Small intestine (tissue), 7 donors: Measurements from ENCODE around the gene COL27A1. TPM values are rescaled to one million over a fixed set of nuclear protein-coding genes. Genes with fewer than 3 reads are reported as not detected.

ENCODE experiments used
- DNase-seq, 2 donors: peaks; one replicate each; pipeline versions ENCODE4 v3.0.0 to v3.0.0-alpha.2; 2013
- FAIRE-seq: peaks from 2 replicates; lab custom pipeline; 2012; peaks lifted over from hg19 to GRCh38; lab: Jason Lieb, UNC
- H3K27ac ChIP-seq, 3 donors: one replicate each; pipeline ENCODE4 v1.5.1; 2013; ENCODE audit warnings: low read length in 2 of 3, mild to moderate bottlenecking in 2 of 3, control low read depth in 1 of 3, inconsistent platforms in 1 of 3, low read depth in 1 of 3, moderate library complexity in 1 of 3
- H3K27me3 ChIP-seq, 3 donors: one replicate each; pipeline ENCODE4 v1.6.1; 2013; ENCODE audit warnings: low read length in 3 of 3, inconsistent platforms in 1 of 3; ENCODE audit not compliant: control insufficient read depth in 3 of 3, insufficient read depth in 3 of 3
- H3K36me3 ChIP-seq, 3 donors: one replicate each; pipeline ENCODE4 v1.6.1; 2013; ENCODE audit warnings: low read length in 3 of 3, inconsistent platforms in 1 of 3, low read depth in 1 of 3, mild to moderate bottlenecking in 1 of 3, moderate library complexity in 1 of 3; ENCODE audit not compliant: control insufficient read depth in 3 of 3, insufficient read depth in 2 of 3
- H3K4me1 ChIP-seq, 3 donors: one replicate each; pipeline ENCODE4 v1.6.1; 2013; ENCODE audit warnings: low read length in 2 of 3, inconsistent platforms in 1 of 3, low read depth in 1 of 3, mild to moderate bottlenecking in 1 of 3, moderate library complexity in 1 of 3; ENCODE audit not compliant: control insufficient read depth in 3 of 3, insufficient read depth in 2 of 3
- H3K4me3 ChIP-seq, 3 donors: one replicate each; pipeline ENCODE4 v1.5.1; 2013; ENCODE audit warnings: low read length in 3 of 3, control low read depth in 1 of 3, inconsistent platforms in 1 of 3, low read depth in 1 of 3, mild to moderate bottlenecking in 1 of 3, moderate library complexity in 1 of 3
- H3K9me3 ChIP-seq, 2 donors: one replicate each; pipeline ENCODE4 v1.6.1; 2013; ENCODE audit warnings: low read depth in 1 of 2, low read length in 1 of 2; ENCODE audit not compliant: control insufficient read depth in 2 of 2, insufficient read depth in 1 of 2
- WGBS, 3 donors: extraction: QIAGEN DNeasy Blood & Tissue Kit; methylation state at CpG; one replicate each; pipeline ENCODE4 v1.1.7; 2013; 5-methylcytosine and 5-hydroxymethylcytosine counted together
- polyA plus RNA-seq, 4 donors: library from polyadenylated mRNA; stranded (reverse) in 3 of 4; unstranded in 1 of 4; fragments of 200-250 nt in 3 of 4; fragments of 120-200 nt in 1 of 4; gene quantifications; one replicate each; pipeline versions ENCODE4 v1.2.1 to v1.2.3, GENCODE V29; 2013
- donor health status: healthy with polysubstance abuse.
- donor health status: control.
- donor health status: control.
- donor health status: Bipolar disorder and iron deficiency.
- donor health status: healthy.

Gene COL27A1
- polyA plus RNA-seq, 4 donors: 0.45 to 123 (median 1.8) TPM

- H3K9me3 ChIP-seq: peaks cover 0 to 4% of the 10 kb centered on the region in 2 donors
- H3K4me3 ChIP-seq: no peak overlapping the region
- peaks cover 0 to 62% (median 0%) of the 10 kb centered on the region in 3 donors for H3K36me3 ChIP-seq
- H3K27ac ChIP-seq: no peak overlapping the region
- H3K27me3 ChIP-seq: no peaks in the 10 kb centered on the region
- FAIRE-seq (no peak), DNase-seq (no peak)
- H3K4me1 ChIP-seq: no peaks in the 10 kb centered on the region
- 100% methylated on average over 1 of the region's 1 CpG for WGBS, 3 donors
Measured at GRCh38 chr9:114192539-114192938, 37.2 kb downstream of the COL27A1 start.

GRCh38 chr9:114193090-114193489 is 37.8 kb downstream of the COL27A1 start:
- H3K27ac ChIP-seq: no peak overlapping the region
- no peak for FAIRE-seq
- H3K27me3 ChIP-seq: no peaks in the 10 kb centered on the region
- H3K4me3 ChIP-seq: no peak overlapping the region
- no peak for DNase-seq
- H3K9me3 ChIP-seq: peaks cover 0 to 4% of the 10 kb centered on the region in 2 donors
- no peaks in the 10 kb centered on the region for H3K4me1 ChIP-seq
- H3K36me3 ChIP-seq: peaks cover 0 to 66% (median 0%) of the 10 kb centered on the region in 3 donors
- WGBS, 3 donors: 88 to 94% (median 92%) methylated on average over 3 of the region's 3 CpGs

- Histone ChIP-seq H3K4me3 (no peak overlapping the region), H3K4me1 (no peaks in the 10 kb centered on the region), H3K27me3 (no peaks in the 10 kb centered on the region), H3K27ac (no peak overlapping the region), H3K36me3 (peaks cover 0 to 86% (median 0%) of the 10 kb centered on the region in 3 donors), H3K9me3 (no peaks in the 10 kb centered on the region)
- DNase-seq (no peak), FAIRE-seq (no peak)
- WGBS, 3 donors: 83 to 93% (median 90%) methylated on average over 8 of the region's 8 CpGs
Measured at GRCh38 chr9:114196117-114196516, 40.8 kb downstream of the COL27A1 start.

GRCh38 chr9:114196979-114197622 is 41.8 kb downstream of the COL27A1 start:
- Histone ChIP-seq H3K27ac (no peak overlapping the region), H3K4me1 (peaks cover 0 to 5% (median 0%) of the 10 kb centered on the region in 3 donors), H3K27me3 (no peaks in the 10 kb centered on the region), H3K36me3 (peaks cover 0 to 92% (median 0%) of the 10 kb centered on the region in 3 donors), H3K4me3 (no peak overlapping the region), H3K9me3 (no peaks in the 10 kb centered on the region)
- FAIRE-seq (no peak), DNase-seq (no peak)
- WGBS, 3 donors: 72 to 81% (median 76%) methylated on average over 8 of the region's 8 CpGs

DNA sequence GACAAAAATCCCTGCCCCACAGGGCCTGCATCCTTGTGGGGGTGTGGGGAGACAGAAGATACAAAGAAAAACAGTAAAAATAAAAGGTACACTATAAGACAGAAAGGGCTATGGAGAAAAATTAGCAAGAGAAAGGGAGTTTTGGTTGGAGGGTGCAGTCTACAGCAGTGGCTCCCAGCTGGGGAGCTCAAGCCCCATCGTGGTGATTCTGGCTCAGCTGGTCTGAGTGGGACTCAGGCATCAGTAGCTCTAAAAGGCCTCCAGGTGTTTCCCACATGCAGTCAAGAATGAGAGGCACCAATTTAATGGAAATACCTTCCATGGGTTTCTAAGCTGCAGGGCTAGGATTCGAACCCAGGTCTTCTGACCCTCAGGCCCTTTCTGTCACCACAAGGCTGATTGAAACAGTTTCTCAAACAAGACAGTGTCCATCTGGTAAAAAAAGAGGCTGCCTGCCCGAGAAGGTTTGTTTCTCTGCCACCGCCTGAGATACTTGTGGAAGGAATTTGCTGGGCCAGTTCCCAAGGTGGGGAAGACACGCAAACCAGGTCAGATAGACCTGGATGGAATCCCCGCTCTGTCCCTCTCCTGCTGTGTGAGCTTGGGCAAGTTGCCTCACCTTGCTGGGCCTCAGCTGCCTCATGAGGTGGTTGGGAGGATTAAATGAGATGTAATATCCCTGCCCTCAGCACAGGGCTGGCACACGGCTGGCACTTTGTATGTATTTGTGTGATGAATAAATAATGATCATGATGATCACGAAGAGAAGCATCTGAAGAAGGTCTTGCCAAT is 43.1 kb downstream of the COL27A1 start:
- Histone ChIP-seq H3K36me3 (peaks cover 0 to 86% (median 0%) of the 10 kb centered on the region in 3 donors), H3K9me3 (no peaks in the 10 kb centered on the region), H3K27me3 (no peaks in the 10 kb centered on the region), H3K4me1 (peaks cover 0 to 5% (median 0%) of the 10 kb centered on the region in 3 donors), H3K4me3 (no peak overlapping the region), H3K27ac (no peak overlapping the region)
- WGBS, 3 donors: 78 to 88% (median 82%) methylated on average over 8 of the region's 8 CpGs
- FAIRE-seq (no peak), DNase-seq (no peak)

- FAIRE-seq (no peak), DNase-seq (no peak)
- no peak overlapping the region for H3K27ac ChIP-seq
- H3K27me3 ChIP-seq: no peaks in the 10 kb centered on the region
- H3K4me3 ChIP-seq: no peak overlapping the region
- peaks cover 0 to 85% (median 0%) of the 10 kb centered on the region in 3 donors for H3K36me3 ChIP-seq
- H3K9me3 ChIP-seq: no peaks in the 10 kb centered on the region
- WGBS, 3 donors: 80 to 88% (median 84%) methylated on average over 17 of the region's 17 CpGs
- peaks cover 0 to 22% (median 0%) of the 10 kb centered on the region in 3 donors for H3K4me1 ChIP-seq
Measured at GRCh38 chr9:114200721-114201300, 45.5 kb downstream of the COL27A1 start.

DNA sequence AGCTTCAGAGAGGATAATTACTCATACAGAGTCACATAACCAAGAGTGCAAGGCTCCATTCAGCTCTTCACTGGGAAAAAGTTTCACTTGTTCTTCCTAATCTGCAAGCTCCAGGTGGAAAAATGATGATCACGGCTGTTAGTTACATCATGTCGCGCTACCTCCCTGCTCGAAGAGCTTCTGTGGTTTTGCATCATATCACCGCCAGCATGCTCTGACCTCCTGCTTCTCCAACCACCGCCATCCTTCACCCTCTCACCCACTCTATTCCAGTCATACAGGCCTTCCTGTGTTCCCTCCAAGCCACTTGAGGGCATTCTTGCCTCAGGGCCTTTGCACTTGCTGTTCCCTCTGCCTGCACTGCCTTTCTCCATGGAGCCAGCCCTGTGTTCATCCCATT is 47.1 kb downstream of the COL27A1 start:
- 89 to 91% (median 90%) methylated on average over 6 of the region's 6 CpGs for WGBS, 3 donors
- Histone ChIP-seq H3K27me3 (no peaks in the 10 kb centered on the region), H3K4me1 (peaks cover 0 to 38% (median 0%) of the 10 kb centered on the region in 3 donors), H3K4me3 (no peak overlapping the region), H3K36me3 (peaks cover 0 to 85% (median 0%) of the 10 kb centered on the region in 3 donors), H3K27ac (no peak overlapping the region), H3K9me3 (no peaks in the 10 kb centered on the region)
- FAIRE-seq (no peak), DNase-seq (no peak)

- Histone ChIP-seq H3K9me3 (no peaks in the 10 kb centered on the region), H3K27ac (no peak overlapping the region), H3K4me1 (peaks cover 0 to 41% (median 0%) of the 10 kb centered on the region in 3 donors), H3K27me3 (no peaks in the 10 kb centered on the region), H3K36me3 (peaks cover 0 to 85% (median 0%) of the 10 kb centered on the region in 3 donors), H3K4me3 (no peak overlapping the region)
- no peak for FAIRE-seq
- 61 to 68% (median 64%) methylated on average over 4 of the region's 4 CpGs for WGBS, 3 donors
- DNase-seq: no peak
Measured at GRCh38 chr9:114202849-114203248, 47.5 kb downstream of the COL27A1 start.
